GM18505 (cell line): Measurements from ENCODE around the gene MBOAT1.
"Not testable (repeated sequence)": the region's sequence is repeated elsewhere in the genome, so short reads cannot be mapped to it uniquely, and the experiment has no call there.

Experiments
- ATAC-seq: cut with Tn5 transposase; IDR thresholded peaks from one replicate; pipeline ENCODE4 v1.9.1; 2021; ENCODE audit not compliant: unreplicated experiment
- POLR2A ChIP-seq: IDR thresholded peaks from 4 replicates; pipeline ENCODE4 v1.6.1; 2011; ENCODE audit warnings: borderline replicate concordance; ENCODE audit not compliant: insufficient read depth, insufficient read length; ENCODE audit errors: extremely low read depth

The MBOAT1 gene

DNA sequence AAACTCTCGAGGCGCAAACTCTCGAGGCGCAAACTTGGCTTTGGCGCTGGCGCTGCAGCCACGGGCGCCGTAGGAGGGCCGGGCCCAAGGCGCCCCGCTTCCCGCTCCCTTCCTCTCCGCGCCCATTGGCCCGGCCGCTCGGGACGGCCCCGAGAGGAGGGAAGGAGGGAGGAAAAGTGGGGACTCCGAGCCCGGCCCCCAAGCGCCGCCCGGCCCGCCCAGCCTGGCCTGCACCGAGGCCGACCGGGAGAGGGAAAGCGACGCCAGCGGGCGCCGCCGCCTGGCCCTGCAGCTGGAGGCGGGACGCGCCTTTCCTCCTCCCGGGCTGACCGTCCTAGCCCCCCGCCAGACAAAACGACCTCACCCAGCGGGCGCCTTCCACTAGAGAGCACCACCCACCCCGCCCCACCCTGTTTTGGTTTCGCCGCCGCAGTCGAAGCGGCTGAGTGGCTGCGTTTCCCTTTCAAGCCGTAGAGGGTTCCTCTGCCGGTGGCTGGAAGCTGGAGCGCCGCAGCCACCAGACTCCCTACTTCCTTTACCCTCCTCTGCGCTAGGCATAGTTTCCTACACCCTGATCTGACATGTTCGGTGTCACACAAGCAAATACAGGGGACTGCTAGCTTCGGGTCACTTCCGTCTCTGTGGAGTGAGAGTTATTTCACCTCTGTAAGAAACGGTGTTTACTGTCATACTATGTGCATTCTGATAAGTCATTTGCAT lies at the start of gene MBOAT1:
TSS of gene MBOAT1 (minus strand) at position 78 of the 720 bp plus-strand sequence. CDS start 235 bp downstream, outside the sequence.
- TF ChIP-seq POLR2A = peak; percentile 78
- peak; percentile 89 for ATAC-seq

DNA sequence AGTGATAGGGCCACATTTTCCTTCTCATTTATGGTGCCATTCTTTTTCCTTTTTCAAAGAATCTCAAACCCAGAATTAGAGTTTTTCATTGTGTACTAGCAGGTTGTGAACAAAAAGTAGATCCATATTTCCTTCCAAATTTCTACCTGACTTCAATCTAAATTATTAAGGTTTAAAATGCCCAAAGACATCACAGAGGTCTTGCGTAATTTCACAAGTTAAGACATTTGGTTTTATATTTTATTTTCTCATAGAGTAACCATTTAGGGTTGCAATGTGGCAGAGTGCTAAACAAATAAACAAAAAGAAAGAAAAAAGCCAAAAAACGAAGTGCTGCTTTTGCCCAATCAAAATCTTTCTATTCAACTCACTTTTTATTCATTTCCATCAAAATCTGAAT lies 49.4 kb upstream of the MBOAT1 start:
- ATAC-seq = no peak
- TF ChIP-seq POLR2A = no peak

- ATAC-seq = no peak
- TF ChIP-seq POLR2A = no peak
These were observed 48.1 kb upstream of the MBOAT1 start for GRCh38 chr6:20260360-20260759.

DNA sequence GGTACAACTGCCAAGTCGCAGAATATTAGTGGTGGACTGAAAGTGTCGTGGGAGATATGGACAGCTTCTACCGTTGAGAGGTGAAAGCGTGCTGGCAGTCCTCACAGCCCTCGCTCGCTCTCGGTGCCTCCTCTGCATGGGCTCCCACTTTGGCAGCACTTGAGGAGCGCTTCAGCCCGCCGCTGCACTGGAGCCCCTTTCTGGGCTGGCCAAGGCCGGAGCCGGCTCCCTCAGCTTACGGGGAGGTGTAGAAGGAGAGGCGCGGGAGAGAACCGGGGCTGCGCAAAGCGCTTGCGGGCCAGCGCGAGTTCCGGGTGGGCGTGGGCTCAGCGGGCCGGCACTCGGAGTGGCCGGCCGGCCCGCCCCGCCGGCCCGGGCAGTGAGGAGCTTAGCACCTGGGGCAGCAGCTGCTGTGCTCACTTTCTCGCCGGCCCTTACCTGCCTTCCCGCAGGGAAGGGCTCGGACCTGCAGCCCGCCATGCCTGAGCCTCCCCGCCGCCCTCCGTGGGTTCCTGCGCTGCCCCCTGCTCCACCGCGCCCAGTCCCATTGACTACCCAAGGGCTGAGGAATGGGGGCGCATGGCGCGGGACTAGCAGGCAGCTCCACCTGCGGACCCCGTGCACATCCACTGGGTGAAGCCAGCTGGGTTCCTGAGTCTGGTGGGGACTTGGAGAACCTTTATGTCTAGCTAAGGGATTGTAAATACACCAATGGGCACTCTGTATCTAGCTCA lies 47.2 kb upstream of the MBOAT1 start:
- no peak for TF ChIP-seq POLR2A
- no peak for ATAC-seq

DNA sequence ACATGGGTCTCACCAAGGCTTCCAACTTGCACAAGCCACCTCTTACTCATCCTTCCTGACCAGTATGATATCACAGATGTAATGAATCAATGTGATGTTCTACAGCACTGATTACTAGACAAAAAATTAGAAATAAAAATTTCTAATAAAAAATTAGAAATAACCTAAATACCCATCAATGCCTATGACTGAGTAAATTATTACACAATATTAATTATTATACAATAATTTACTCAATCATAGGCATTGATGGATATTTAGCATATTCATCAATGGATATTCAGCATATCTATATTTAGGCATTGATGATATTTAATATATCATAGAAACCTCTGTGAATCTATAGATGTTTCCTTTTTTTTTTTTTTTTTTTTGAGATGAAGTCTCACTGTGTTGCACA lies 43.2 kb upstream of the MBOAT1 start:
- no peak for ATAC-seq
- no peak for TF ChIP-seq POLR2A

- no peak for ATAC-seq
These were observed 42.0 kb upstream of the MBOAT1 start for GRCh38 chr6:20254295-20254694.

DNA sequence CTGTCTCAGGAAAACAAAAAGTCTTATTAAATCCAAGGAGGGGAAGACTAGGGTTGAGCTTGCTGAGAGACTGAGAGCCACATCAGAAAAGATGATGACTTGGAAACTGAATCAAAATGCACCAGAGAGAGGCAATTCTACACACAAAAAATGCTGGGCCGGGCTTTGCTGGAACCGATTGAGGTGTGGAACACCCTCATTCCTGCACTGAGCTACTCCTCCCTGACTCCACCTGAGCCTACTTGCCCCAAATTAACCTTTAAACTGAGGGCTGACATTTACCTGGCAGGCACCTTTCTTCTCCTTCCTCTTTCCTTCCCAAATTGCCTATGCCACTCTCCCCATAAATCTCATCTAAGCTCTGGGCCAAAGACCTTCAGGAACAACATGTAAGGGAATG lies 40.8 kb upstream of the MBOAT1 start:
- TF ChIP-seq POLR2A = no peak
- ATAC-seq = no peak

More at GRCh38 chr6:20254295-20254694, 42.0 kb upstream of the MBOAT1 start:
- TF ChIP-seq POLR2A = no peak

- no peak for ATAC-seq
- no peak for TF ChIP-seq POLR2A
These were observed 40.0 kb upstream of the MBOAT1 start for GRCh38 chr6:20252311-20252710.

- no peak for ATAC-seq
- no peak for TF ChIP-seq POLR2A
These were observed 39.3 kb upstream of the MBOAT1 start for GRCh38 chr6:20251525-20251924.

DNA sequence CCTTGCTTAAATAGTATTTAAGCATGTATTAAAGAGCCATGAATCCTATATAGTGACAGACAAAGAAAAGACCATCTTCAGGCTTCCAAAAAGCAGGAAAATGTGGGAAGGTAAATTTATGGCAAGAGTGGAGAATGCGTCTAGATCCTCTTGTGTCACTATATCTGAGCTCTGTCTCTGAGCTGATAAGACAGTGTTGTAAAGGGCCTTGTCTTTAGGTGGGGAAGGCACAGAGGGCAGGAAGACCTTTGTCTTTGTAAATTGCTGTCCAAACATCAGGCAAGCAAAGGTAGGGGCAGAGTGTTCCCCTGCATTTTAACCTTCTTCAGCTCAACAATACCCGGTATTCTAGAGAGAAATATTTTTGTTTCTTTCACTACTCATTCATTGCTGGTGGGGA lies 33.9 kb upstream of the MBOAT1 start:
- ATAC-seq = no peak
- no peak for TF ChIP-seq POLR2A

GRCh38 chr6:20244807-20245681 lies 32.8 kb upstream of the MBOAT1 start:
- ATAC-seq = not testable (repeated sequence)

- no peak for TF ChIP-seq POLR2A
- ATAC-seq = no peak
These were observed 31.0 kb upstream of the MBOAT1 start for GRCh38 chr6:20243288-20243687.

GRCh38 chr6:20242397-20242796 lies 30.1 kb upstream of the MBOAT1 start:
- no peak for TF ChIP-seq POLR2A
- ATAC-seq = no peak
